KMS-11 (cell line): ENCODE measurements around the gene CTNNA2.

Experiments used
- H2AFZ ChIP-seq: fragments of 200-600 bp; sonication (generic); 2 replicates; pipeline ENCODE4 v1.6.1; 2016; ENCODE audit warnings: antibody characterized with exemption, mixed run types, low read depth
- H3K27ac ChIP-seq: fragments of 200-600 bp; sonication (generic); 2 replicates; pipeline ENCODE4 v1.6.1; 2016; ENCODE audit warnings: mild to moderate bottlenecking, mixed run types
- H3K27me3 ChIP-seq: fragments of 200-600 bp; sonication (generic); 2 replicates; pipeline ENCODE4 v1.6.1; 2017; ENCODE audit warnings: mild to moderate bottlenecking, low read depth, mixed run types, moderate library complexity; ENCODE audit not compliant: insufficient read depth
- H3K36me3 ChIP-seq: fragments of 200-600 bp; sonication (generic); 2 replicates; pipeline ENCODE4 v1.6.1; 2017; ENCODE audit warnings: mild to moderate bottlenecking, mixed run types; ENCODE audit not compliant: insufficient read depth
- H3K4me1 ChIP-seq: fragments of 200-600 bp; sonication (generic); 2 replicates; pipeline ENCODE4 v1.6.1; 2016; ENCODE audit warnings: mild to moderate bottlenecking, low read depth, mixed run types; ENCODE audit not compliant: poor library complexity, severe bottlenecking
- H3K4me2 ChIP-seq: fragments of 200-600 bp; sonication (generic); 2 replicates; pipeline ENCODE4 v1.7.0; 2016; ENCODE audit warnings: mild to moderate bottlenecking, mixed run types
- H3K4me3 ChIP-seq: fragments of 200-600 bp; sonication (generic); IDR thresholded peaks from 2 replicates; pipeline ENCODE4 v1.6.1; 2017; ENCODE audit warnings: low read depth, low read length, mixed read lengths; ENCODE audit not compliant: insufficient read depth
- H3K79me2 ChIP-seq: fragments of 200-600 bp; sonication (generic); 2 replicates; pipeline ENCODE4 v1.6.1; 2016; ENCODE audit warnings: low read depth, mixed run types; ENCODE audit not compliant: insufficient read depth
- H3K9ac ChIP-seq: fragments of 200-600 bp; sonication (generic); 2 replicates; pipeline ENCODE4 v1.6.1; 2016; ENCODE audit warnings: mild to moderate bottlenecking, mixed run types
- H4K20me1 ChIP-seq: fragments of 200-600 bp; sonication (generic); 2 replicates; pipeline ENCODE4 v1.6.1; 2016; ENCODE audit warnings: mild to moderate bottlenecking, mixed run types; ENCODE audit not compliant: insufficient read depth
- TF ChIP-seq, protein P1 (sequence below): fragments of 200-600 bp; sonication (generic); conservative IDR thresholded peaks from 2 replicates; pipeline ENCODE4 v1.6.1; 2017; ENCODE audit warnings: low read depth, mild to moderate bottlenecking, antibody characterized with exemption, low read length, moderate library complexity, mixed read lengths

Gene CTNNA2

DNA sequence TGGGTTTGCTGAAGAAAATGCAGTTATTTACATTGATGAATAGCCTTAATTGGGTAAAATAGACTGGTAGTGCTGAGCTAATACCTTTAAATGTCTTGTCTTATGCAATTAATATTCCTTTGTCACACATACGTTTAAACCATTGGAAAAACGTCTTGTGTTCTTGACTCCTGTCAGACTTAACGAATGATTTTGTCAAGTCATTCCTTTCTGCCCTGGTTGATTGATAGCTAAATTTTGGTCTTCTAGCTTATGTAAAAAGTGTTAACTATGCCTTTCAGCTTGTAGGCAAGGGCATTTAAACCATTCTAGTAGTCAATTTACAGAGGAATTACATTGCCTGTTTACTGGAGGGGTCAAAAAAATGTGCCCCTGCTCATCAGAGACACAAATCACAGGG is 897.5 kb downstream of the CTNNA2 start:
- H3K79me2 ChIP-seq = no peaks in the 10 kb centered on the region
- TF ChIP-seq, protein P1, sequence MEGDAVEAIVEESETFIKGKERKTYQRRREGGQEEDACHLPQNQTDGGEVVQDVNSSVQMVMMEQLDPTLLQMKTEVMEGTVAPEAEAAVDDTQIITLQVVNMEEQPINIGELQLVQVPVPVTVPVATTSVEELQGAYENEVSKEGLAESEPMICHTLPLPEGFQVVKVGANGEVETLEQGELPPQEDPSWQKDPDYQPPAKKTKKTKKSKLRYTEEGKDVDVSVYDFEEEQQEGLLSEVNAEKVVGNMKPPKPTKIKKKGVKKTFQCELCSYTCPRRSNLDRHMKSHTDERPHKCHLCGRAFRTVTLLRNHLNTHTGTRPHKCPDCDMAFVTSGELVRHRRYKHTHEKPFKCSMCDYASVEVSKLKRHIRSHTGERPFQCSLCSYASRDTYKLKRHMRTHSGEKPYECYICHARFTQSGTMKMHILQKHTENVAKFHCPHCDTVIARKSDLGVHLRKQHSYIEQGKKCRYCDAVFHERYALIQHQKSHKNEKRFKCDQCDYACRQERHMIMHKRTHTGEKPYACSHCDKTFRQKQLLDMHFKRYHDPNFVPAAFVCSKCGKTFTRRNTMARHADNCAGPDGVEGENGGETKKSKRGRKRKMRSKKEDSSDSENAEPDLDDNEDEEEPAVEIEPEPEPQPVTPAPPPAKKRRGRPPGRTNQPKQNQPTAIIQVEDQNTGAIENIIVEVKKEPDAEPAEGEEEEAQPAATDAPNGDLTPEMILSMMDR = no peak
- no peaks in the 10 kb centered on the region for H3K36me3 ChIP-seq
- no peaks in the 10 kb centered on the region for H4K20me1 ChIP-seq
- no peak overlapping the region for H3K9ac ChIP-seq
- no peak overlapping the region for H3K4me2 ChIP-seq
- H3K27me3 ChIP-seq = no peaks in the 10 kb centered on the region
- H2AFZ ChIP-seq = no peak overlapping the region
- H3K4me1 ChIP-seq = no peaks in the 10 kb centered on the region
- no peak overlapping the region for H3K4me3 ChIP-seq
- H3K27ac ChIP-seq = no peak overlapping the region

DNA sequence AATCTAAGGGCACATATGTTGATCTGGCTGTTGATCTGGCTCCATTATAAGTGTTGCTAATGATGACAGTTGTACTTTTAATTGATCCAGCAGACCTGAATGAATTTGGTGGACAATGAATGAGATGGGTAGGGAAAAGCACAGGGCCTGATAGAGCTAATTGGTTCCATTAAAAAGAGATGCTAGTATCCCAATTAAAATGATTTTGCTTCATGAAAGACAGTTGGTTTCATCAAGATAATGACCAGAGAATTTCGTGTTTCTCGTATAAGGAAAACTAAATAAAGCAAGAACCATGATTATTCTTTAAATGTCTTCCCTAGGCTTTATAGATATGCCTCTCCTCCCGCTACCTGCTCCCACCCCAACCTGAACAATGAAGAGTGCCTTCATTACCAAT is 900.3 kb downstream of the CTNNA2 start:
- H3K27ac ChIP-seq = no peak overlapping the region
- no peaks in the 10 kb centered on the region for H3K27me3 ChIP-seq
- no peaks in the 10 kb centered on the region for H4K20me1 ChIP-seq
- H3K36me3 ChIP-seq = no peaks in the 10 kb centered on the region
- H3K79me2 ChIP-seq = no peaks in the 10 kb centered on the region
- H2AFZ ChIP-seq = no peak overlapping the region
- no peak overlapping the region for H3K4me2 ChIP-seq
- TF ChIP-seq, protein P1 = no peak
- H3K4me1 ChIP-seq = no peaks in the 10 kb centered on the region
- no peak overlapping the region for H3K9ac ChIP-seq
- no peak overlapping the region for H3K4me3 ChIP-seq

DNA sequence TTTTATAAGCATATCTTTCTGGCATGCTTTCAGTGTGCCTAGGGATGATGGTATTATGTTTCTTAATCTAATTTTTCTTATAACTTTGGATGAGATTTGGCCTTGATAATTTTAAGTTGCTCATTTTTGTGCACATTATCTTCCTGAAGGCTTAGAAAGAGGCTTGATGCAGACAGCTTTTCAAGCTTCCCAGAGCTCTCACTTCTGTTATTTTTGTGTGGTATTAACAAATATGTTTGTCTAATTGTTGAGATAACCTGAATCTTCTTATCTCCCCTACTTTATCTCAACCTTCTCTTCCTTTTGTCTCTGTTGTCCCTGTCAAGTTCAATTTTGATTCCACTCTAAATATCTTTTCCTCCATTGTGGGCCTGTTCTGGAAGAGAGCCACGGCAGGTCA is 904.9 kb downstream of the CTNNA2 start:
- Histone ChIP-seq H3K4me3 (no peak overlapping the region), H3K79me2 (no peaks in the 10 kb centered on the region), H2AFZ (no peak overlapping the region), H3K36me3 (no peaks in the 10 kb centered on the region), H3K9ac (no peak overlapping the region), H3K27ac (no peak overlapping the region), H3K4me2 (no peak overlapping the region), H3K27me3 (no peaks in the 10 kb centered on the region), H3K4me1 (no peaks in the 10 kb centered on the region), H4K20me1 (no peaks in the 10 kb centered on the region)
- TF ChIP-seq, protein P1 = no peak

DNA sequence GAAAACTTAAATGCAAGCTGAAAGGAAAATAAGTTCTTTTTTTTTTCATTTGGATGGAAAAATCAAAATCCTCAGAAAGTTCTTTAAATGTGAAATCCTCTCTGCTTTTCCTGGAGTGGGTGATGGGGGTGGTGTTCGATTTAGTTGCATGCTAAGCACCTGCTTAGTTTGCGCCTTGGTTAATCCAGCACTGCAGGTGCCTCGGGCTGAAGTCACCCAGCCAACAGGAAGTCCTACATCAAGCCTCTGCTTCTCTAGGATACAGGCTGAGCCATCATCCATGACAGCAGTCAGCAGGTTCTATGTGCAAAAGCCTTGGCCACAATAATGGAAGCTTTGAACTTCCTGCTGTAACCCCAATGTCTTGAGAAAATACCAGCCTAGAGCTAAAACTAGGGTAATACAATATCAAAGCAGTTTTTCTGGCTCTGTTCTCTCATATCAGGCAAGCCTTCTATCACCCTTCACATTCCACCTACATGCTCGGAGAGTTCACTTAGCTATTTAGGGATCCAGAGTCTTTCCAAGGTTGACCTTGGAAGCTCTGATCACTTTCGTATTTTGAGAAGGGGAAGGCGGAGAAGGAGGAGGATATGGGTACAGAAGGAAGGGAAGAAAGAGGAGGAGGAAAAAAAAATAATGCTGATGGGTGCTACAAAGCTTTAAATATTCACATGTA is 907.8 kb downstream of the CTNNA2 start:
- Histone ChIP-seq H3K79me2 (no peaks in the 10 kb centered on the region), H3K27me3 (no peaks in the 10 kb centered on the region), H2AFZ (no peak overlapping the region), H3K4me1 (no peaks in the 10 kb centered on the region), H3K4me3 (no peak overlapping the region), H3K36me3 (no peaks in the 10 kb centered on the region), H4K20me1 (no peaks in the 10 kb centered on the region), H3K9ac (no peak overlapping the region), H3K4me2 (no peak overlapping the region), H3K27ac (no peak overlapping the region)
- TF ChIP-seq, protein P1 = no peak
